OCI-LY7 (cell line): Measurements from ENCODE around the gene RBM18. TPM values are rescaled to one million over a fixed set of nuclear protein-coding genes. Genes with fewer than 3 reads are reported as not detected.

ENCODE experiments used
- BruUV-seq: library from RNA; stranded (reverse); fragments of 400-500 nt; replicated peaks from 2 replicates; lab custom pipeline; 2021; lab: Mats Ljungman, UMichigan
- CTCF ChIA-PET: fragments of 300-600 bp; sonication (Branson Sonifier 250); formaldehyde crosslinking; loops from one replicate; lab custom pipeline; 2022; ENCODE audit warnings: antibody characterized with exemption; ENCODE audit not compliant: unreplicated experiment; lab: Charles Lee
- POLR2A ChIA-PET: fragments of 300-600 bp; sonication (Branson Sonifier 250); formaldehyde crosslinking; loops from one replicate; lab custom pipeline; 2022; ENCODE audit warnings: antibody characterized with exemption; lab: Charles Lee
- DNase-seq: peaks from one replicate; pipeline ENCODE4 v3.0.0-alpha.2; 2015; ENCODE audit warnings: low spot score
- H2AFZ ChIP-seq: fragments of 200-600 bp; sonication (generic), shearing (Covaris generic); 2 replicates; pipeline ENCODE4 v1.6.1; 2014; ENCODE audit warnings: mild to moderate bottlenecking, antibody characterized with exemption, low read length, moderate library complexity
- H3K27ac ChIP-seq: fragments of 200-600 bp; sonication (generic); 2 replicates; pipeline ENCODE4 v1.5.1; 2014; ENCODE audit warnings: mixed run types, low read depth, mild to moderate bottlenecking, moderate library complexity, low read length, inconsistent platforms; ENCODE audit not compliant: poor library complexity, severe bottlenecking
- H3K36me3 ChIP-seq: fragments of 200-600 bp; sonication (generic); 2 replicates; pipeline ENCODE4 v1.6.1; 2014; ENCODE audit warnings: mild to moderate bottlenecking, antibody characterized with exemption, low read length, moderate library complexity, mixed read lengths; ENCODE audit not compliant: insufficient read depth
- H3K4me1 ChIP-seq: fragments of 200-600 bp; sonication (generic); 2 replicates; pipeline ENCODE4 v1.5.1; 2014; ENCODE audit warnings: mild to moderate bottlenecking, low read length; ENCODE audit not compliant: insufficient read depth, poor library complexity, severe bottlenecking
- H3K4me2 ChIP-seq: fragments of 200-600 bp; sonication (generic); 2 replicates; pipeline ENCODE4 v1.6.1; 2014; ENCODE audit warnings: mild to moderate bottlenecking, low read length
- H3K4me3 ChIP-seq: fragments of 200-600 bp; sonication (generic); 2 replicates; pipeline ENCODE4 v1.5.1; 2014; ENCODE audit warnings: mild to moderate bottlenecking, low read depth, low read length; ENCODE audit not compliant: poor library complexity, severe bottlenecking
- H3K79me2 ChIP-seq: fragments of 200-600 bp; sonication (generic); 2 replicates; pipeline ENCODE4 v1.6.1; 2016; ENCODE audit warnings: low read depth, mild to moderate bottlenecking, low read length, moderate library complexity, mixed read lengths; ENCODE audit not compliant: insufficient read depth
- H3K9me2 ChIP-seq: fragments of 200-600 bp; sonication (generic); 2 replicates; pipeline ENCODE4 v1.6.1; 2016; ENCODE audit warnings: mild to moderate bottlenecking, low read length, mixed read lengths; ENCODE audit not compliant: insufficient read depth
- H3K9me3 ChIP-seq: fragments of 200-600 bp; sonication (generic); 2 replicates; pipeline ENCODE4 v1.6.1; 2014; ENCODE audit warnings: mild to moderate bottlenecking, mixed run types, low read length, mixed read lengths
- H4K20me1 ChIP-seq: fragments of 200-600 bp; sonication (generic); 2 replicates; pipeline ENCODE4 v1.6.1; 2014; ENCODE audit warnings: mild to moderate bottlenecking, antibody characterized with exemption, low read length, moderate library complexity, mixed read lengths; ENCODE audit not compliant: insufficient read depth
- EZH2phosphoT487 ChIP-seq: fragments of 200-600 bp; sonication (generic); IDR thresholded peaks from 2 replicates; pipeline ENCODE4 v1.6.1; 2018; ENCODE audit warnings: low read depth, borderline replicate concordance, mild to moderate bottlenecking, mixed run types, antibody characterized with exemption, low read length, moderate library complexity, mixed read lengths
- intact Hi-C: fragments of 100-400 bp; cut with micrococcal nuclease; formaldehyde crosslinking; loops from one replicate; pipeline ENCODE4 v1.10.0; 2022; ENCODE audit not compliant: unreplicated experiment
- total RNA-seq, 2 experiments: library from RNA; depleted of rRNA in 1 of 2; stranded (reverse); fragments of >200 nt in 1 of 2; shearing (Covaris generic) in 1 of 2; gene quantifications; 2 replicates each; pipeline ENCODE4 v1.2.3, GENCODE V29; 2014 to 2022
- TF ChIP-seq, protein P1 (sequence below): fragments of 200-600 bp; sonication (generic); conservative IDR thresholded peaks from 2 replicates; pipeline ENCODE4 v1.5.1; 2014; ENCODE audit warnings: mild to moderate bottlenecking, antibody characterized with exemption, low read length, moderate library complexity, mixed read lengths

The RBM18 gene
- total RNA-seq, 2 experiments from 2014 or later = 8.3 to 22.2 TPM

DNA sequence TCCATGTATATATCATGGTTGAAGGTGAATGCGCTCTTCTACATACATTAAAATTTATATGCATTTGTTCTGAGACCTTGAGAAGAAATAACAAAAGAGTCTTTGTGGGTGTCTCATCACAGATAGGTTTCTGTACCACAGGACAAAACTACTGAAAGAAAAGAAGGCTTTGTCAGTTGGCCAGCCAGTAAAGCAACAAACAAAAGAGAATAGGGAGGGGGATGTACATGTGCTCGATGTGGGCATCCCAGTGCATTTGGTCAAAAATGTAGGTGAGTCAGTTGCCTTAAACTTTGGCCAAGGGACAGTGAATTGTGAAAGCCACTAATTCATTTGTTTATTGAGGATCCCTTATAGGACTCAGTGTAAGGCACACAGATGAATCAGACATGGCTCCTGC, 13.3 kb downstream of the RBM18 start:
- Histone ChIP-seq H3K4me1 (no peaks in the 10 kb centered on the region), H3K79me2 (no peaks in the 10 kb centered on the region), H3K9me2 (no peaks in the 10 kb centered on the region), H3K4me3 (no peak overlapping the region), H3K27ac (no peak overlapping the region), H4K20me1 (no peaks in the 10 kb centered on the region; the same call in 1 of the 2 replicates), H2AFZ (no peak overlapping the region), H3K36me3 (peaks cover 88% of the 10 kb centered on the region), H3K9me3 (no peaks in the 10 kb centered on the region), H3K4me2 (no peak overlapping the region)
- TF ChIP-seq, protein P1, sequence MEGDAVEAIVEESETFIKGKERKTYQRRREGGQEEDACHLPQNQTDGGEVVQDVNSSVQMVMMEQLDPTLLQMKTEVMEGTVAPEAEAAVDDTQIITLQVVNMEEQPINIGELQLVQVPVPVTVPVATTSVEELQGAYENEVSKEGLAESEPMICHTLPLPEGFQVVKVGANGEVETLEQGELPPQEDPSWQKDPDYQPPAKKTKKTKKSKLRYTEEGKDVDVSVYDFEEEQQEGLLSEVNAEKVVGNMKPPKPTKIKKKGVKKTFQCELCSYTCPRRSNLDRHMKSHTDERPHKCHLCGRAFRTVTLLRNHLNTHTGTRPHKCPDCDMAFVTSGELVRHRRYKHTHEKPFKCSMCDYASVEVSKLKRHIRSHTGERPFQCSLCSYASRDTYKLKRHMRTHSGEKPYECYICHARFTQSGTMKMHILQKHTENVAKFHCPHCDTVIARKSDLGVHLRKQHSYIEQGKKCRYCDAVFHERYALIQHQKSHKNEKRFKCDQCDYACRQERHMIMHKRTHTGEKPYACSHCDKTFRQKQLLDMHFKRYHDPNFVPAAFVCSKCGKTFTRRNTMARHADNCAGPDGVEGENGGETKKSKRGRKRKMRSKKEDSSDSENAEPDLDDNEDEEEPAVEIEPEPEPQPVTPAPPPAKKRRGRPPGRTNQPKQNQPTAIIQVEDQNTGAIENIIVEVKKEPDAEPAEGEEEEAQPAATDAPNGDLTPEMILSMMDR = no peak
- TF ChIP-seq EZH2phosphoT487 = no peak
- ChIA-PET CTCF (interaction anchor here (0.6 kb wide), 1 partner anchor 1047 kb away, joined by 3 read pairs; no protein-coding TSS in a partner anchor), POLR2A (no interaction called here)
- BruUV-seq = no TSS peak
- no peak for DNase-seq
- intact Hi-C loops = no loop called here

DNA sequence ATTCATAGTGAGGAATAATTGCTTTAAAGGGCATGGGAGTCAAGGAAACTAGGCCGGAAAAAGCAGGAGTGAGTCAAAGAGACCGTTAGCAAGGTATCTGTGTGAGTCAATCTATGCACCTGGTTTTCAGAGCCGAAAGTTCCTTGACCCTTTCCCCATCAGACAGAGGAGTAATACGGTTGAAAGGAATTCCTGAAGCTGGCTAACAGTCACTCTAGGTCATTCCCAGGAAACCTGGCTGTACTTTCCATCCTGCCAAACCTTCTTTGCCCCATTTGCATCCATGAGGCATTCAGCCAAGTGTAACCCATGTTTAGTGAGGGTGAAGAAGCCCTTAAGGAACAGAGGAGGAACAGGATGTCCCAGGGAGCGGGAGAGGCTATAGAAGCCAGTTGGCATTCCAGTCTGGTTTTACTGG, 16.2 kb downstream of the RBM18 start:
- peaks cover 88% of the 10 kb centered on the region for H3K36me3 ChIP-seq
- H3K4me3 ChIP-seq = no peak overlapping the region
- H3K4me2 ChIP-seq = no peak overlapping the region
- no peak for TF ChIP-seq EZH2phosphoT487
- TF ChIP-seq, protein P1 = no peak
- no peaks in the 10 kb centered on the region for H3K9me2 ChIP-seq
- ChIA-PET CTCF (interaction anchor here (0.5 kb wide), 1 partner anchor 131 kb away, joined by 3 read pairs; no protein-coding TSS in a partner anchor), POLR2A (interaction anchor here (0.7 kb wide), 1 partner anchor 75 kb away, joined by 4 read pairs; no protein-coding TSS in a partner anchor)
- DNase-seq = no peak
- intact Hi-C loops = no loop called here
- H4K20me1 ChIP-seq = no peaks in the 10 kb centered on the region
- no TSS peak for BruUV-seq
- no peak overlapping the region for H3K27ac ChIP-seq
- H2AFZ ChIP-seq = no peak overlapping the region
- H3K79me2 ChIP-seq = no peaks in the 10 kb centered on the region
- H3K4me1 ChIP-seq = no peaks in the 10 kb centered on the region
- no peaks in the 10 kb centered on the region for H3K9me3 ChIP-seq

DNA sequence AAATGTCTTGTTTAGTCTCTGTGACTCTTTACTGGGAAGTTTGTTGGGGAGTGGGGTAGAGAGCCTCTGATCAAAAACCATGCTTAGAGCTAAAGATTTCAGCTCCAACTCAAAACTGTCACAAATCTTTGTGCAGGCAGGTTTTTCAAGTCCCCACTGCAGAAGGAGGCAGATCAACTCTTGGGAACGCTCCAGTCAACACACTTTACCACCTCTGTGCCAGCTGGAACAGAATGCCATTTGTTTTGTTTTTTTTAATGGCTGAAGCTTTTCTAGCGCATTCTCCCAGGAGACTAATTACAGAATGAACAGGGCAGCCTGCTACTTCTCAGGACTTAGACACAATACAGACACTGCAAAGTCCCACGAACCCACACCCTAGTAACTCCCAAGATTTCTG, 18.0 kb downstream of the RBM18 start:
- no peak overlapping the region for H3K4me3 ChIP-seq
- no peaks in the 10 kb centered on the region for H3K4me1 ChIP-seq
- TF ChIP-seq, protein P1 = no peak
- TF ChIP-seq EZH2phosphoT487 = no peak
- H3K79me2 ChIP-seq = no peaks in the 10 kb centered on the region
- no peaks in the 10 kb centered on the region for H3K9me3 ChIP-seq
- no TSS peak for BruUV-seq
- no peaks in the 10 kb centered on the region for H3K9me2 ChIP-seq
- ChIA-PET POLR2A (no interaction called here), CTCF (no interaction called here)
- no peak for DNase-seq
- peaks cover 87% of the 10 kb centered on the region for H3K36me3 ChIP-seq
- no peak overlapping the region for H3K27ac ChIP-seq
- no peak overlapping the region for H3K4me2 ChIP-seq
- intact Hi-C loops = no loop called here
- no peaks in the 10 kb centered on the region for H4K20me1 ChIP-seq
- H2AFZ ChIP-seq = no peak overlapping the region
